Vagina (tissue), 2 donors: ENCODE measurements around the gene DENND1A. TPM values are rescaled to one million over a fixed set of nuclear protein-coding genes. Genes with fewer than 3 reads are reported as not detected.

Experiments
- DNase-seq, 2 donors: peaks; one replicate each; pipeline ENCODE4 v3.0.0-alpha.2; 2017; ENCODE audit errors: extremely low spot score in 2 of 2
- H3K27ac ChIP-seq: fragments of 200-600 bp; sonication (generic); one replicate; pipeline ENCODE4 v1.5.1; 2019
- H3K27me3 ChIP-seq: fragments of 200-600 bp; sonication (generic); one replicate; pipeline ENCODE4 v1.5.1; 2019
- H3K36me3 ChIP-seq, 2 donors: fragments of 200-600 bp; sonication (generic); one replicate each; pipeline ENCODE4 v1.5.1; 2017 to 2019
- H3K4me1 ChIP-seq: fragments of 200-600 bp; sonication (generic); one replicate; pipeline ENCODE4 v1.5.1; 2019
- H3K4me3 ChIP-seq, 2 donors: fragments of 200-600 bp; sonication (generic); 1 replicate in 1 of 2; 2 replicates in 1 of 2; pipeline ENCODE4 v1.5.1; 2016 to 2019
- H3K9me3 ChIP-seq: fragments of 200-600 bp; sonication (generic); one replicate; pipeline ENCODE4 v1.5.1; 2019
- POLR2A ChIP-seq, 2 donors: fragments of 450-650 bp; IDR thresholded peaks; one replicate each; pipeline ENCODE4 v1.6.1; 2017; ENCODE audit warnings: antibody characterized with exemption in 2 of 2, mild to moderate bottlenecking in 2 of 2, moderate library complexity in 2 of 2
- POLR2AphosphoS5 ChIP-seq, 2 donors: sonication (generic); formaldehyde crosslinking; IDR thresholded peaks; one replicate each; pipeline ENCODE4 v1.9.0; 2017; ENCODE audit warnings: antibody characterized with exemption in 2 of 2, mild to moderate bottlenecking in 2 of 2, low read depth in 1 of 2; ENCODE audit not compliant: insufficient read depth in 1 of 2
- intact Hi-C: fragments of 100-400 bp; cut with DNase I; formaldehyde crosslinking; loops from one replicate; pipeline ENCODE4 v1.15.1; 2023
- total RNA-seq: library from RNA; depleted of rRNA; stranded (reverse); fragments of >200 nt; gene quantifications from one replicate; pipeline ENCODE4 v1.2.3, GENCODE V29; 2016
- TF ChIP-seq, protein P1 (sequence below), 3 experiments: fragments of 450-650 bp in 2 of 3; fragments of 200-600 bp in 1 of 3; sonication (generic) in 1 of 3; IDR thresholded peaks; one replicate each; pipeline ENCODE4 v1.5.1; 2017 to 2019; ENCODE audit warnings: antibody characterized with exemption in 3 of 3, mild to moderate bottlenecking in 2 of 3, moderate library complexity in 2 of 3

The DENND1A gene
- total RNA-seq, 1 donor from 2014 or later, result 20.4 TPM

- Histone ChIP-seq H3K27ac (no peak within 1 kb of the TSS), H3K36me3 (no peaks in the 10 kb centered on the region), H3K4me1 (no peaks in the 10 kb centered on the region), H3K27me3 (no peaks in the 10 kb centered on the region), H3K9me3 (no peaks in the 10 kb centered on the region), H3K4me3 (no peak within 1 kb of the TSS)
- intact Hi-C loops, result no loop called here
- no peak for DNase-seq
- TF ChIP-seq POLR2AphosphoS5 (IDR thresholded peaks at IDR 0.05; ENCODE audit: insufficient read depth in 1 of 2, low read depth in 1 of 2) (no peak), POLR2A (IDR thresholded peaks at IDR 0.05) (no peak)
- TF ChIP-seq, protein P1, sequence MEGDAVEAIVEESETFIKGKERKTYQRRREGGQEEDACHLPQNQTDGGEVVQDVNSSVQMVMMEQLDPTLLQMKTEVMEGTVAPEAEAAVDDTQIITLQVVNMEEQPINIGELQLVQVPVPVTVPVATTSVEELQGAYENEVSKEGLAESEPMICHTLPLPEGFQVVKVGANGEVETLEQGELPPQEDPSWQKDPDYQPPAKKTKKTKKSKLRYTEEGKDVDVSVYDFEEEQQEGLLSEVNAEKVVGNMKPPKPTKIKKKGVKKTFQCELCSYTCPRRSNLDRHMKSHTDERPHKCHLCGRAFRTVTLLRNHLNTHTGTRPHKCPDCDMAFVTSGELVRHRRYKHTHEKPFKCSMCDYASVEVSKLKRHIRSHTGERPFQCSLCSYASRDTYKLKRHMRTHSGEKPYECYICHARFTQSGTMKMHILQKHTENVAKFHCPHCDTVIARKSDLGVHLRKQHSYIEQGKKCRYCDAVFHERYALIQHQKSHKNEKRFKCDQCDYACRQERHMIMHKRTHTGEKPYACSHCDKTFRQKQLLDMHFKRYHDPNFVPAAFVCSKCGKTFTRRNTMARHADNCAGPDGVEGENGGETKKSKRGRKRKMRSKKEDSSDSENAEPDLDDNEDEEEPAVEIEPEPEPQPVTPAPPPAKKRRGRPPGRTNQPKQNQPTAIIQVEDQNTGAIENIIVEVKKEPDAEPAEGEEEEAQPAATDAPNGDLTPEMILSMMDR (IDR thresholded peaks at IDR 0.05), result no peak
Observed at GRCh38 chr9:123355761-123356431, 574.0 kb downstream of the DENND1A start, which contains the start of gene CRB2. Gene CRB2, plus strand, starts transcription at chr9:123356197. Its CDS starts 64 bp downstream, at chr9:123356261.

GRCh38 chr9:123354806-123355508, 575.0 kb downstream of the DENND1A start:
- Histone ChIP-seq H3K27me3 (no peaks in the 10 kb centered on the region), H3K4me3 (no peak overlapping the region), H3K36me3 (no peaks in the 10 kb centered on the region), H3K4me1 (no peaks in the 10 kb centered on the region), H3K27ac (no peak overlapping the region), H3K9me3 (no peaks in the 10 kb centered on the region)
- DNase-seq, result no peak
- intact Hi-C loops, result no loop called here
- TF ChIP-seq, protein P1 (IDR thresholded peaks at IDR 0.05), result no peak
- no peak for TF ChIP-seq POLR2AphosphoS5 (IDR thresholded peaks at IDR 0.05; ENCODE audit: insufficient read depth in 1 of 2, low read depth in 1 of 2)
- no peak for TF ChIP-seq POLR2A (IDR thresholded peaks at IDR 0.05)

- DNase-seq, result no peak
- intact Hi-C loops, result no loop called here
Observed at GRCh38 chr9:123353984-123354591, 575.8 kb downstream of the DENND1A start.

GRCh38 chr9:123353041-123353440, 576.9 kb downstream of the DENND1A start:
- no peaks in the 10 kb centered on the region for H3K36me3 ChIP-seq
- no peaks in the 10 kb centered on the region for H3K9me3 ChIP-seq
- H3K4me3 ChIP-seq, result no peak overlapping the region
- no peaks in the 10 kb centered on the region for H3K27me3 ChIP-seq
- no peak for TF ChIP-seq POLR2A (IDR thresholded peaks at IDR 0.05)
- TF ChIP-seq, protein P1 (IDR thresholded peaks at IDR 0.05), result no peak
- TF ChIP-seq POLR2AphosphoS5 (IDR thresholded peaks at IDR 0.05; ENCODE audit: insufficient read depth in 1 of 2, low read depth in 1 of 2), result no peak
- H3K27ac ChIP-seq, result no peak overlapping the region
- intact Hi-C loops, result no loop called here
- peaks cover 4% of the 10 kb centered on the region for H3K4me1 ChIP-seq
- DNase-seq, result no peak

More at GRCh38 chr9:123353984-123354591, 575.8 kb downstream of the DENND1A start:
- no peak overlapping the region for H3K4me3 ChIP-seq
- no peaks in the 10 kb centered on the region for H3K36me3 ChIP-seq
- no peaks in the 10 kb centered on the region for H3K9me3 ChIP-seq
- H3K4me1 ChIP-seq, result no peaks in the 10 kb centered on the region
- no peaks in the 10 kb centered on the region for H3K27me3 ChIP-seq
- no peak overlapping the region for H3K27ac ChIP-seq
- TF ChIP-seq, protein P1 (IDR thresholded peaks at IDR 0.05), result peak in 2 of 3 experiments; percentile 46 to 54
- no peak for TF ChIP-seq POLR2AphosphoS5 (IDR thresholded peaks at IDR 0.05; ENCODE audit: insufficient read depth in 1 of 2, low read depth in 1 of 2)
